Muscle of arm (tissue), 12 donors: Measurements from ENCODE around the gene AFF3. TPM values are rescaled to one million over a fixed set of nuclear protein-coding genes. Genes with fewer than 3 reads are reported as not detected.

ENCODE experiments used
- DNase-seq: peaks from one replicate; pipeline ENCODE4 v3.0.0-alpha.2; 2013
- polyA plus RNA-seq, 12 donors: library from polyadenylated mRNA; unstranded; fragments of 120-200 nt; gene quantifications; one replicate each; pipeline ENCODE4 v1.2.1, GENCODE V29; 2013; ENCODE audit not compliant: insufficient read length in 12 of 12

The AFF3 gene
- polyA plus RNA-seq, 12 donors = 2.5 to 15.7 (median 3.7) TPM; not detected in 1

- DNase-seq = no peak
Measured at GRCh38 chr2:100043081-100043890, 99.1 kb downstream of the AFF3 start.

GRCh38 chr2:100042562-100042961 is 99.8 kb downstream of the AFF3 start:
- DNase-seq = no peak

DNA sequence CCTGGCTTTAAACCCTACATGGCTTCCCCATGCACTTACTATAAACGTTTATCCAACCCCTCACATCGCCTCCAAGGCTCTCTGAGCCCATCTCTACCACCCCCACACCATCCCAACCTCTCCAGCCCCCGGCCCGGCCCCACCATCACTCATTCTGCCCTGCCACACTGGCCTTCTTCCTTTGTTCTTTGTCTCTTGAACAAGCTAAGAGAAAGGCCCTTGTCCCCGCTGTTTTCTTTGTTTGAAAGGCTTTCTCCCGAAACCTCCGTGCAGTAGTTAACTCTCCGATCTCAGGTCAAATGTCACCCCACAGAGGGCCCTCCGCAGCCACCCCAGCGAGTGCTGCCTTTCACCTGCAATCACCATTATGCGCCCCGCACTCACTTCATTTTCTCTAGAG is 100.4 kb downstream of the AFF3 start:
- DNase-seq = no peak

DNA sequence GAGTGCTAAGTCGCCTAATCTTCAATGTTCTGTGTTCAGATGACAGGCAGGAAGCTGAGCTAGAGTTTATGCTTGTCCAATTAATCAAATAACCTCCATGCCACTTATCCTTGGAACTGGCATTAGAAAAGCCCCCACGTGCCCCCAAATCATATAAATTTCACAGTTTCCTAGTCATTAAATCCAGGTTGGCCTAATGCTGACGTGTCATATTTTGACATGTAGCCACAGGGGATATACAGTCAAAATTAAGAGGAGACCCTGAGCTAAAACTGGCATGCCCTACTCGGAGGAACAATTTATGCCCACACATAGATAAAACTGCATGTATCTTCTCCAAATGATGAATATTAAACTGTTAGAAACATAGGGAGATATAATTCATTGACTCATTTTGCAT is 101.0 kb downstream of the AFF3 start:
- no peak for DNase-seq

DNA sequence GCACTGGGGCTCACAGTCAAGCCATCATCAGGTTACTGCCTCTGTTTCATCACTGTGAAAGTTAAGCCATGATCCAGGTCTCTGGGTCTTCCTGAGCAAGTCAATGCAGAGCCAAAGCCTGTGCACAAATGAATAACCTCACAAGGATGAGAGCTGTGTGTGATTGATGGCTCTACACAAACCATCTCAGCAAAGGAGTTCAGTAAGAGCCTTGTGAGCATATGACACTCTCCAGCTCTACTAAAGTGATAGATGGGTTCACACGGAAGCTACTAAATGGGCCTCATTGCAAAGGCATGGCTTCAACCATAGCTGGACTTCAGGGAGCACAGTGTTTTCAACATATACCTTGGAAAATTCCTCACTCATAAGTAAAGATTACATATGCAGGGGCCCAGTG is 101.5 kb downstream of the AFF3 start:
- no peak for DNase-seq

GRCh38 chr2:100039291-100039980 is 103.0 kb downstream of the AFF3 start:
- no peak for DNase-seq

GRCh38 chr2:100038011-100038410 is 104.4 kb downstream of the AFF3 start:
- DNase-seq = no peak

GRCh38 chr2:100036793-100037192 is 105.6 kb downstream of the AFF3 start:
- DNase-seq = no peak

DNA sequence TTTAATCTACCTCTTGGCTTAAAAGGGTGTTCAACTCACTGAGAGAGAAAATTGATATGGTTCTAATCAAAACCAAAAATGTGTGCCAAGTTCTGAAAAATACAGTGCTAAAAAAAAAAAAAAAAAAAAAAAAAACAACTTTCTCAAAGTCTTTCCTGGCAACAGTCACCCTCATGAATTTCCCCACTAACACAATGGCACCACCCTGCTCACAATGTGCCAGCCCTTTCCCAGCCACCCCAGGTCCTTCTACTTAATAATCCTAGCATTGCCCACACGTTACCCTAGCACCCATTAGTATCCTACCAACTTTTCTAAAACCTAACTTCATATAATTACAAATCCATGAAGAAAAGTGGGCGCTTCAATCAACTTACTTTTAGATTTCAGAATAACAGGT is 106.4 kb downstream of the AFF3 start:
- DNase-seq = no peak

GRCh38 chr2:100034431-100034830 is 108.0 kb downstream of the AFF3 start:
- DNase-seq = no peak

DNA sequence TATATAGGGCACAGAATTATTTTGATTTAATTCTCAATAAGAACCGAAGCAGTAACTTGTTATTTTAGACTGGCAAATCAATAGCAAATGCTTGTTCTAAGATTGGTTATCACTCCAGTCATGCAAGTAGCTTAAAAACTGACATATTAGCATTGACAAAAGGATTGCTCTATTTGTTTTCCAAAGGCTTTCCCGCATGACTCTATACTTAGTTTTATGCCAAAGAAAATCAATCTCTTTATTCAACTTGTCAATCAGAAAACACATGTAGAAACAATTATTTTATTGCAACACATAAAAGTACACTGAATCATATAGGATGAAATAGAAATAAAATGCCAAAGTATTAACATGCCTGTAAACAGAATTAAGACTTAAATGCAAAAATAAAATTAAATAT is 108.4 kb downstream of the AFF3 start:
- DNase-seq = no peak

- no peak for DNase-seq
Measured at GRCh38 chr2:100031604-100032003, 110.8 kb downstream of the AFF3 start.

DNA sequence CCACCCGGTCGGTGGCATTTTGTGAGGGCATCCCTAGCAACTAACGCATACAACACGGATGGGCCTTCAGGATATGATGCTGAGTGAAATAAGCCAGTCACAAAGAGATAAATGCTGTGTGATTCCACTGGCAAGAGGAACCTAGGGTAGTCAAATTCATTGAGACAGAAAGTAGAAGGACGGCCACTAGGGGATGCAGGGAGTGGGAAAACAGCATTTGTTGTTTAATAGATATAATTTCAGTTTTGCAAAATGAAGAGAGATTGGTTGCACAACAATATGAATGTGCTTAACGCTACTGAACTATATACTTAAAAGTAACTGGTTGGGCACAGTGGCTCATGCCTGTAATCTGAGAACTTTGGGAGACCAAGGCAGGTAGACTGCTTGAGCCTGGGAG is 112.9 kb downstream of the AFF3 start:
- no peak for DNase-seq

DNA sequence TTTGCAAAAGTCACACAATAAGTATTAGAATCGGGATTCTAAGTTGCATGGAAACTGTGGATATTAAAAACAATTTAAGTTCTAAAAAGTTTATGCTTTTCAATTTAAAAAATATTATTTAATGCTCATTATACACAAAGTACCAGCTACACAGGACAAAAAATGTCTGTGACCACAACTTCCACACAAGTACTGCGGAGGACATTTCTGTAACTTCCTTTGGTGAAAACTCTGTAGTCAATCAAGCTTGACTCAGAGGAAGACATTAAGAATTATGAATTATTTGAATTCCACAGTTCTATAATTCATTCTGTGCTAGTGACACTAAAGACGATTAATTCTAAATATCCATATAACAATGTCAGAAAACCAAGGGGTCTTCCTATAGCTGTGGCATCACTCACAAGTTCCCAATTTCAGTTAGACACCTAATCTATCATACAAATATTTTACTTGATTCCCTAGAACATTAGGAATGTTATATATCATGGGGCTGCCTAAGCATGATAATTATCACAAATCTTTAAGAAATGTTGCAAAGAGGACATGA is 120.5 kb downstream of the AFF3 start:
- DNase-seq = no peak

- DNase-seq = no peak
Measured at GRCh38 chr2:100019499-100019898, 122.9 kb downstream of the AFF3 start.

GRCh38 chr2:100018341-100019193 is 123.8 kb downstream of the AFF3 start:
- DNase-seq = no peak

DNA sequence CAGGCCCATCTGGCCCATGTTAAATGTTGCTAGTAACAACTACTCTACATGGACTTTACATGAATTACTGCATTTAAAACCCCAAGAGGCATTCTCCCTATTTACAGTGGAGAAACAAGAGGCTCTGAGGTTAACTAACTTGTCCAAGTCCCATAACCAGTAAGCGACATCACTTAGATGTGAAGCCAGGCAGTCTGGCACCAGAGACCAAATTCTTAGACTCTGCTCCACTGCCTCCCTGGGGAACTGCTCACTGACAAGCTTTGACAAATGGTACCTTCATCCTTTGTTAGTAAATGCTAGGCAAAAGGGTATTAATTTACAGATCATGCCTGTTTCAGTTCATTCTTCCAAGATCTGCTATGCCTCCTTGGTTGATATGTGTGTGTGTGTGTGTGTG is 124.8 kb downstream of the AFF3 start:
- DNase-seq = no peak

- DNase-seq = no peak
Measured at GRCh38 chr2:100016756-100017155, 125.6 kb downstream of the AFF3 start.

DNA sequence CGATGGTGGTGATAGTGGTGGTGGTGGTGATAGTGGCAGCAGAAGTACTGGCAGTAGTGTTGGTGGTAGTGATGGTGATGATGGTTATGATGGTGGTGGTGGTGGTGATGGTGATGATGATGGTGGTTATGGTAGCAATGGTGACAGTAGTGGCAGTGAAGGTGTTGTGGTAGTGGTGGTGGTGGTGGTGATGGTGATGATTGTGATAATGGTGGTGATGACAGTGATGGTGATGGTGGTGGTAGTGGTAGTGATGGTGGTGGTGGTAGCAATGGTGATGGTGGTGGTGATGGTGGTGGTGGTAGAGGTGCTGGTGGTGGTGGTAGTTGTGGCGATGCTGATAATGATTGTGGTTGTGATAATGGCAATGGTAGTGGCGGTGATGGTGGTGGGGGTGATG is 126.5 kb downstream of the AFF3 start:
- DNase-seq = no peak

GRCh38 chr2:100013892-100014677 is 128.3 kb downstream of the AFF3 start:
- no peak for DNase-seq

GRCh38 chr2:100012561-100012960 is 129.8 kb downstream of the AFF3 start:
- DNase-seq = no peak
